OCI-LY7 (cell line): ENCODE measurements around the gene COMMD9.

ENCODE experiments used
- EZH2phosphoT487 ChIP-seq: fragments of 200-600 bp; sonication (generic); IDR thresholded peaks from 2 replicates; pipeline ENCODE4 v1.6.1; 2018; ENCODE audit warnings: low read depth, borderline replicate concordance, mild to moderate bottlenecking, mixed run types, antibody characterized with exemption, low read length, moderate library complexity, mixed read lengths
- TF ChIP-seq, protein P1 (sequence below): fragments of 200-600 bp; sonication (generic); conservative IDR thresholded peaks from 2 replicates; pipeline ENCODE4 v1.5.1; 2014; ENCODE audit warnings: mild to moderate bottlenecking, antibody characterized with exemption, low read length, moderate library complexity, mixed read lengths

DNA sequence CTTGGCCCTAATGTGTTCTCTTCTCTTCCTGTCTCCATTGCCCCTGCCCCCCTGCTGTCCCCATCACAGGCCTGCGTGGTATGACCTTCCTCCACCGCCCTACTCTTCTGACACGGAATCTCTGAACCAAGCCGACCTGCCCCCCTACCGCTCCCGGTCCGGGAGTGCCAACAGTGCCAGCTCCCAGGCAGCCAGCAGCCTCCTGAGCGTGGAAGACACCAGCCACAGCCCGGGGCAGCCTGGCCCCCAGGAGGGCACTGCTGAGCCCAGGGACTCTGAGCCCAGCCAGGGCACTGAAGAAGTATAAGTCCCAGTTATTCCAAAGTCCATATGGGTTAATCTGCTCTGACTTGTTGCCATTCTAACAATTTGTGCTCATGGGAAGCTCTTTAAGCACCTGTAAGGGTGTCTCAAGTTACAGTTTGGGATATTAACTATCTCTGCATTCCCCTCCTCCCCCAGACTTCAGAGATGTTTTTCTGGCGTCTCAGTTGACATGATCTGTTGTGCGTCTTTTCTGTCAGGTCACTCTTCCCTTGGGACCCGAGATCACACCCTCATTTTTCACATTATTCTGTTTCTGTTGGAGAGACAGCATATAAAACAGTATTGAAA, 60.0 kb downstream of the COMMD9 start:
- TF ChIP-seq, protein P1, sequence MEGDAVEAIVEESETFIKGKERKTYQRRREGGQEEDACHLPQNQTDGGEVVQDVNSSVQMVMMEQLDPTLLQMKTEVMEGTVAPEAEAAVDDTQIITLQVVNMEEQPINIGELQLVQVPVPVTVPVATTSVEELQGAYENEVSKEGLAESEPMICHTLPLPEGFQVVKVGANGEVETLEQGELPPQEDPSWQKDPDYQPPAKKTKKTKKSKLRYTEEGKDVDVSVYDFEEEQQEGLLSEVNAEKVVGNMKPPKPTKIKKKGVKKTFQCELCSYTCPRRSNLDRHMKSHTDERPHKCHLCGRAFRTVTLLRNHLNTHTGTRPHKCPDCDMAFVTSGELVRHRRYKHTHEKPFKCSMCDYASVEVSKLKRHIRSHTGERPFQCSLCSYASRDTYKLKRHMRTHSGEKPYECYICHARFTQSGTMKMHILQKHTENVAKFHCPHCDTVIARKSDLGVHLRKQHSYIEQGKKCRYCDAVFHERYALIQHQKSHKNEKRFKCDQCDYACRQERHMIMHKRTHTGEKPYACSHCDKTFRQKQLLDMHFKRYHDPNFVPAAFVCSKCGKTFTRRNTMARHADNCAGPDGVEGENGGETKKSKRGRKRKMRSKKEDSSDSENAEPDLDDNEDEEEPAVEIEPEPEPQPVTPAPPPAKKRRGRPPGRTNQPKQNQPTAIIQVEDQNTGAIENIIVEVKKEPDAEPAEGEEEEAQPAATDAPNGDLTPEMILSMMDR = no peak
- no peak for TF ChIP-seq EZH2phosphoT487
